Fibroblast of mammary gland (primary cell): ENCODE results near the gene MYH7B.

Source experiments
- DNase-seq: peaks from one replicate; pipeline ENCODE4 v3.0.0-alpha.2; 2010; ENCODE audit warnings: low read depth
- H3K4me3 ChIP-seq: 2 replicates; pipeline ENCODE4 v1.5.1; 2011; ENCODE audit warnings: low read depth, mild to moderate bottlenecking, low read length, moderate library complexity; ENCODE audit not compliant: control insufficient read depth
- TF ChIP-seq, protein P1 (sequence below): conservative IDR thresholded peaks from 2 replicates; pipeline ENCODE4 v1.5.1; 2011; ENCODE audit warnings: low read depth, low read length, inconsistent platforms; ENCODE audit not compliant: control insufficient read depth, insufficient read depth

Gene MYH7B

DNA sequence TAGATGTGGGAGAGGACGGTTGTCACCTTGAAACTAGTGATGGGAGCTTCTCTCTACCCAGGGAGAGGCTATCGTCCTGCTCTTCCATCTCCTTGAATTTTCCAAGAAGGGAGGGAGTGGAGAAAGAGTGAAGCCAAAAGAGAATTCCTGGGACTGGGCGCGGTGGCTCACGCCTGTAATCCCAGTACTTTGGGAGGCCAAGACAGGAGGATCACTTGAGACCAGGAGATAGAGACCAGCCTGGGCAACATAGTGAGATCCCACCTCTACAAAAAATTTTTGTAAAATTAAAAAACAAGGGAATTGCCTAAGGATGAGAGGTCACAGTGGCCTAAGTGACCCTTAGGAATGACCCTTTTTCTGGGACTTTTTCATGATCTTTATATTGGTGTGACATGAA, 8.8 kb downstream of the MYH7B start:
- DNase-seq: no peak
- no peak overlapping the region for H3K4me3 ChIP-seq
- TF ChIP-seq, protein P1, sequence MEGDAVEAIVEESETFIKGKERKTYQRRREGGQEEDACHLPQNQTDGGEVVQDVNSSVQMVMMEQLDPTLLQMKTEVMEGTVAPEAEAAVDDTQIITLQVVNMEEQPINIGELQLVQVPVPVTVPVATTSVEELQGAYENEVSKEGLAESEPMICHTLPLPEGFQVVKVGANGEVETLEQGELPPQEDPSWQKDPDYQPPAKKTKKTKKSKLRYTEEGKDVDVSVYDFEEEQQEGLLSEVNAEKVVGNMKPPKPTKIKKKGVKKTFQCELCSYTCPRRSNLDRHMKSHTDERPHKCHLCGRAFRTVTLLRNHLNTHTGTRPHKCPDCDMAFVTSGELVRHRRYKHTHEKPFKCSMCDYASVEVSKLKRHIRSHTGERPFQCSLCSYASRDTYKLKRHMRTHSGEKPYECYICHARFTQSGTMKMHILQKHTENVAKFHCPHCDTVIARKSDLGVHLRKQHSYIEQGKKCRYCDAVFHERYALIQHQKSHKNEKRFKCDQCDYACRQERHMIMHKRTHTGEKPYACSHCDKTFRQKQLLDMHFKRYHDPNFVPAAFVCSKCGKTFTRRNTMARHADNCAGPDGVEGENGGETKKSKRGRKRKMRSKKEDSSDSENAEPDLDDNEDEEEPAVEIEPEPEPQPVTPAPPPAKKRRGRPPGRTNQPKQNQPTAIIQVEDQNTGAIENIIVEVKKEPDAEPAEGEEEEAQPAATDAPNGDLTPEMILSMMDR: no peak

DNA sequence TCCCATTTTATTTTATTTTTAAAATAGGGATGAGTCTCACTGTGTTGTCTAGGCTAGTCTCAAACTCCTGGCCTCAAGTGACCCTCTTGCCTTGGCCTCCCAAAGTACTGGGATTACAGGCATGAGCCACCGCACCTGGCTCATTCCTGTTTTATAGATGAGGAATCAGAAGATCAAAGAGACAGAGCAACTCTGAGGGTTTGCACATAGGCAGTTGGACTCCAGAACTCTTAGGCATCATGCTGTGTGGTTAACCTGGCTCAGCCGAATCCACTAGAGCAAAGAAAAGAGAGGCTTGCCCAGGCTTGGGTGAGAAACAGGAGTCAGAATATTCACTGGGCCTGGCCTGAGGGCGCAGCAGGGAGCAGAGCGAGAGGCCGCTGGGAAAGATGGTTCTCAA, 9.4 kb downstream of the MYH7B start:
- TF ChIP-seq, protein P1: no peak
- no peak for DNase-seq
- no peak overlapping the region for H3K4me3 ChIP-seq

DNA sequence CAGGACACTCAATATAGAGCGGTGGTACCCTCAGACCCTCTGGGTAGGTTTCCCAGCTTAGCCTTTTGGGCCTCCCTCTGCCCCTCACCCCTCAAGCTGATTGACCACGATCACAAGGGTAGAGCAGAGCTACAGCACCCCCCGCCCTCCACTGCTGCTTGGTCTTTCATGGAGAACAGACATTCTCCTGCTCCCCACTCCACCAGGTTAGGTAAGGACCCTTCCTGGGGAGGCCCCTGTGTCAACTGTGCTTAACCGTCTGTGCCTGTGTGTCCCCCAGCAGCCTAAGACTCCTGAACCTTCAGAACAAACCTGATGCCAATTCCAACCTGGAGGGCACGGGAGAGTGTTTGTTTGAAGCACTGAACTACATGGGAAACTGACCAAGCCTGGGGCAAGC, 11.8 kb downstream of the MYH7B start:
- DNase-seq: no peak
- TF ChIP-seq, protein P1: no peak
- no peak overlapping the region for H3K4me3 ChIP-seq

DNA sequence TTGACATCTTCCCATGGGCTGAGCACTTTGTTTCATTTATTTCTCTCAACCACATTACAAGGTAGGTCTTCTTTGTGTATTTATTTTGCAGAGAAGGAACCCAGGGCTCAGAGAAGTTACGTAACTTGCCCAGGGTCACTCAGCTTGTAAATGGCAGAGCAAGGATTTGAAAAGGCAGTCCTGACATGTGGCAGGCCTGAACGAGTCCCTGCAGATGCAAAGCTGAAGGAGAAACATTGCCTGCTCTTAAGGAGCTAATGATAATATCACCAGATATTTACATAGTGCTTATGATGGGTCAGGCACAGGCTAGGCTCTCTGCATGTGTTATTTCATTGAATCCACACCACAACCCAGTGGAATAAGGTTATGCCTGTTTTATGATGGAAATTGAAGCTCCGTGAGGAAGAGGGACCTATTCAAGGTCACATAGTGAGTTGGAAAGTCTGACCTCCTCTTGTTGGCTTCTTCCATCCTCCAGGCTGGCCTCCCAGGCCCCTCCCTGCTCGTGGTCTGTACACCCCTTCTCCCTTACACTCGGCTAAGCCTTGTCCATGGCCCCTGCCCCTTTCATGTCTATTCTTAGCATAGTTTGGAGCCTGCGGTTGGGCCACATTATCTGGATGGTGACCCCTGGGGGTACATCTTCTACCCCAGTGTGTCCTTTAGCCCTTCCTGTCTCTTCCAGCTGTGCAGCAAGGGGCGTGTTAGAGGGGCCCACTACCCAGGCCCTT, 12.5 kb downstream of the MYH7B start:
- DNase-seq: no peak
- TF ChIP-seq, protein P1: no peak
- no peak overlapping the region for H3K4me3 ChIP-seq

DNA sequence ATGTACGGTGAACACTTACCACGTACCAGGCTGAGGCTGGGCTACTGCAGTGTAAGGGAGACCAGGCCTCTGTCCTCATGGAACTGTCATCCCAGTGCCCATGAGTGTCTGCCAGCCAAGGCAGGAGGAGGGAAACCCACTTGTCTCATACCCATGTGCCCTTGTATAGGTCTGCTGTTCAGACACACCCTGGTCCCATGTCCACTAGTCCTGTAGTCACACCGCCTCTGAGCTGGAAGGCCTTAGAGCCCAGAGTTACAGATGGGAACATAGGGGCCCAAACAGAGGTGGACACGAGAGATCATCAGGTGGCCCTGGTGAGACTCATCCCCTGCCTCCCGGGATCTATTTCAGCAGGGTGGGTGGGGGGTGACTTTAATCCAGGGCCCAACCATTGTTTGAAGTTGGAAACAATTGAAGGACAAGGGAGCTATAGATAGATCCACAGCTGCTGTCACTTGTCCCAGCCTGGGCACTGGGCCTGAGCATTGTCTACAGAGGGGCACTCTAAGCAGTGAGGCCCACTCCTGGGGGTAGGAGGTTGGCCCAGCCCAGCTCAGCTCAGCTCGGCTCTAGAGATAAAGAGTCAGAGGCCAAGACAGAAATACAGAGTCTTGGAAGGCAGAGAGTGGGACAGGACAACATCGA, 14.6 kb downstream of the MYH7B start:
- no peak overlapping the region for H3K4me3 ChIP-seq
- TF ChIP-seq, protein P1: no peak
- DNase-seq: no peak

DNA sequence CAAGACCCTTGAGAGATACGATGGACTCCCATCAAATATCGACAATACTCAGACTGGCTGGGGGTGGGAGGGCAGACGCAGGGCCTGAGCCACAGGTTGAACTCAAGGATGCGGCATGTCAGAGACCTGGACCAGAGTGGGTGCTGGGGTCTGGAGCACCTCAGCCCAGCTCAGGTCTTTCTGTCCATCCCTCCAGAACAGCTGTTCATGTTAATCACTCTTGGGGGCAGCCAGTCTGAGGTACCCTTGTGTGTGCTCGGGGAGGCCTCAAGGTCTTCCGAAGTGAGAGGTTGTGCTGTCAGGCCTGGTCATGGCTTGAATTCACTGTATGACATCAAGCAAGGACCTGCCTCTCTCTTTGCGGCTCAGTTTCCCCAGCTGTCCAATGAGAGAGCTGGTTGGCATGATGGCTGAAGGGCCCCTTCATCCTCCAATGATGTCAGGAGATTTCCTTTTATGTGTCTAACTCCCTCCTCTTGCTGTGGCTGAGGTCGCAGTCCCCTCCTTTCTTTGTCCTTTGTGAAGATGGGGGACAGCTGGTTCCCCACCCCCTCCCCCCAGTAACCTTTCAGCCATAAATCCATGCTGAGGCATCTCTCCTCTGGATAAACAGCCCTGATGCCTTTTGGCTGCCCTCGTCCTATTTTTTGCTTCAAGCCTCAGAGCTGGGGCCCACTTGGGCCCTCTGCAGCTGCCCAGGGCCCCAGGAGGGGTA, 15.3 kb downstream of the MYH7B start:
- TF ChIP-seq, protein P1: no peak
- no peak for DNase-seq
- no peak overlapping the region for H3K4me3 ChIP-seq
